ENCODE measurements around the gene FBXO40.

- TF ChIP-seq, protein P1, sequence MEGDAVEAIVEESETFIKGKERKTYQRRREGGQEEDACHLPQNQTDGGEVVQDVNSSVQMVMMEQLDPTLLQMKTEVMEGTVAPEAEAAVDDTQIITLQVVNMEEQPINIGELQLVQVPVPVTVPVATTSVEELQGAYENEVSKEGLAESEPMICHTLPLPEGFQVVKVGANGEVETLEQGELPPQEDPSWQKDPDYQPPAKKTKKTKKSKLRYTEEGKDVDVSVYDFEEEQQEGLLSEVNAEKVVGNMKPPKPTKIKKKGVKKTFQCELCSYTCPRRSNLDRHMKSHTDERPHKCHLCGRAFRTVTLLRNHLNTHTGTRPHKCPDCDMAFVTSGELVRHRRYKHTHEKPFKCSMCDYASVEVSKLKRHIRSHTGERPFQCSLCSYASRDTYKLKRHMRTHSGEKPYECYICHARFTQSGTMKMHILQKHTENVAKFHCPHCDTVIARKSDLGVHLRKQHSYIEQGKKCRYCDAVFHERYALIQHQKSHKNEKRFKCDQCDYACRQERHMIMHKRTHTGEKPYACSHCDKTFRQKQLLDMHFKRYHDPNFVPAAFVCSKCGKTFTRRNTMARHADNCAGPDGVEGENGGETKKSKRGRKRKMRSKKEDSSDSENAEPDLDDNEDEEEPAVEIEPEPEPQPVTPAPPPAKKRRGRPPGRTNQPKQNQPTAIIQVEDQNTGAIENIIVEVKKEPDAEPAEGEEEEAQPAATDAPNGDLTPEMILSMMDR (IDR thresholded peaks at IDR 0.05) = no peak
- no peak for TF ChIP-seq POLR2A (IDR thresholded peaks at IDR 0.05)
- TF ChIP-seq POLR2AphosphoS5 (IDR thresholded peaks at IDR 0.05) = no peak
- no peak for TF ChIP-seq EP300 (IDR thresholded peaks at IDR 0.05)
Observed at GRCh38 chr3:121581691-121582090, 11.5 kb upstream of the FBXO40 start.
